ENCODE results near the gene TRIM50.
"Not testable (repeated sequence)": the region's sequence is repeated elsewhere in the genome, so short reads cannot be mapped to it uniquely, and the experiment has no call there.

TRIM50 gene

DNA sequence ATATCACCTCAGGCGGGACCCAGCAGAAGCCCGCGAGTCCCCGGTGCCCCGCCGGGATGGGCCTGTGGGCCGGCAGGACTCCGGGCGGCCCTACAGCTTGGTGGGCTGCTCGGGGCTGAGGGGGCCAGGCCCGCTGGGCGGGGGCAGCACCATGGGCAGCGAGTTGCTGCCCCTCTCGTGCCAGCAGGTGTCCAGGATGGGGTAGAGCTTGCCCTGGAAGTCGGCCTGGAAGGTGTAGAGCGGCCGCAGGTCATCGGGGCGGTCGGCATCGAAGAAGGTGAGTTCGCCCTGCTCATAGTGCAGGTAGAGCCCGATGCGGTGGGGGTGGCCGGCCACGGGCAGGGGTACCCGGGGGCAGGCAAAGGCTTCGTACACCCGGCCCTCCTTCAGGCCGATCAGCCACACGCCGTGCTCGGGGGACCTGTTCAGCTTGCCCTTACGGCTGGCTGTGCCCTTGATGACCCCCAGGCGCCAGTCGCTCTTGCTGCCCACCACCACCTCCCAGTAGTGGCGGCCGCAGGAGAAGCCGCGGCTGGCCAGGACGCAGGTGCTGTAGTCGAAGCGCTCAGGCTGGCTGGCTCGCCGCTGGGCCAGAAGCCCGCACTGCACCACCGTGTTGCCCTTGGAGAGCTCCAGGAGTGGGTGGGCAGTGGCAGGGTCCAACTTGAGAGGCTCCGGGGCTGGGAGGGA, 14.9 kb downstream of the TRIM50 start:
- DNase-seq, result no peak

DNA sequence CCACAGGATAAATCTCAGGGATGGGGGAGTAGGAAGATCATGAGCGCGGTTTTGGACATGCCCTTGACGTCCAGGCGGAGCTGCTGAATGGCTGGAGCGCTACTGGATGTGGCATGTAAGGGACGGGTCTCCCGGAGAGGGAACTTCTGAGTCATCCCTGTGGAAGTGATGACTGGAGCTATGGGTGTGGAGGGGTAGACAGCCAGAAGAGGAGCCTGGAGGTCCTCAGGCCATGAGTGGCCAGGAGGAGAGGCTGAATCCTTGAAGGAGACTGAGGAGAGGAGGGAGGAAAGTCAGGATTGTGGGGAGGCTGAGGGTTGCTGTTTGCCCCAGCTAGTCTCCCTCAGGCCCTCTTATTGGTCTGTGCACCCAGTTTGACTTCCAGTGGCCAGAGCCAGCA, 16.5 kb downstream of the TRIM50 start:
- DNase-seq, result not testable (repeated sequence)

DNA sequence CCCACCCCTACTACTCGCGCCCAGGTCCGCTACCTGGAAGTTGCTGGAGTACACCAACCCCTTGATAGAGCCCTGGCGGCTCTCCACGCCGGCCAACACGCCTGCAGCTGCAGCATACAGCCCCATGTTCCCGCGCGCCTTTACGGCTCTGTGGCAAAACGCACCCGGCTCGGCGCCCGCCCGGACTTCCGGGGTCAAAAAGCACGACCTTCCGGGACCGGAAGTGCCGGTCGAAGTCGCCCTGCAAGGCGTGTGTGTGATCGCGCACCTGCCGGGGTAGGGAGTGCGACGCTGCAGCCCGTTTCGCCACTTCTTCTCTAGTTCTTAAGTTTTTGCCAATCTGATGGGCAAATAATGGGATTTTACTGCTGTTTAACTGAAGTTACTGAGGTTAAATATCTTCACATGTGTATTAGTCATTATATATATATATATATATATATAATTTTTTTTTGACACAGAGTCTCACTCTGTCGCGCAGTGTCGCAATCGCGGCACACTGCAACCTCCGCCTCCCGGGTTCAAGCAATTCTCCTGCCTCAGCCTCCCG, 19.1 kb downstream of the TRIM50 start, which contains the start of gene NSUN5:
NSUN5 (minus strand) TSS at position 162 of the 550 bp plus-strand sequence; CDS start at position 126, 36 bp downstream.
- peak; percentile 77 for DNase-seq

DNA sequence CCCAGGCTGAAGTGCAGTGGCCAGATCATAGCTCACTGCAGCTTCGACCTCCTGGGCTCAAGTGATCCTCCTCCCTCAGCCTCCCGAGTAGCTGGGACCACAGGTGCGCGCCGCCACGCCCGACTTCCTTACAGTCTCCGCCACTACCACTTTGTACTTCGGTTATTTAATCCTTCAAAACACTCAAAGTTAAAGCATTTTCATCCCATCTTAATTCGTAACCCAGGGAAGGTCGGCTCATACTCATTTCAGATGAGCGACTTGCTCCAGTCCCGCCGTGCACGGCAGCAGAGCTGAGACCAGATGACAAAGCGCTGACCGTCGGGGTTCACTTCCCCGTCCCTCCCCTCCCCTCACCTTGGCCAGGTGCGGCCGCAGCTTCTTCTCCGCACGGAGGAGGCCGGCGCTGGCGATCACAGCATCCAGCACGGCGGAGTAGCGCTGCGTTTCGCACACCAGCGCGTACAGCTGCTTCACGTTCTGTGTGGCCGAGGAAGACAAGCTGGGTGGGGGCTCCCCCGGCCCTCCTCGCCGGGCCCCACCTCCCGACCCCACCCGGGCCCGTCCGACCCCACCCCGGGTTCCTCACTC, 19.7 kb downstream of the TRIM50 start:
- DNase-seq, result no peak

DNA sequence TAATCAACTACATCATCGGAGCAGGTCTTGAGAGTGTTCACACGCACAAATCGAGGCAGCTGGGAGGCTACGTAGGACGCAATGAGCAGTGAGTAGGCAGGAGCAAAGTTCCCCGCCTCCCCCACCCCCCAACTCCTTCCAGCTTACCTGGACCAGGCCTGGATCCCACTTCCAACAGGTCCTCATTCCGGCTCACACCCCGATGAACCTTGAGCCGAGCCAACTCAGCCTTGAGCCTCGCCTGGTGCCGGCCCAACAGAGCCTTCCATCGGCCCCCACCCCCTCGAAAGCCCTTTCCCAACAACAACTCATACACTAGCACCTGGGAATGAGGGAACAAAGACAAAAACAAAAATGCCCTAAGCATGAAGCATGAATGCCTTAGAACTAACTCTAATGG, 20.4 kb downstream of the TRIM50 start:
- DNase-seq, result no peak

DNA sequence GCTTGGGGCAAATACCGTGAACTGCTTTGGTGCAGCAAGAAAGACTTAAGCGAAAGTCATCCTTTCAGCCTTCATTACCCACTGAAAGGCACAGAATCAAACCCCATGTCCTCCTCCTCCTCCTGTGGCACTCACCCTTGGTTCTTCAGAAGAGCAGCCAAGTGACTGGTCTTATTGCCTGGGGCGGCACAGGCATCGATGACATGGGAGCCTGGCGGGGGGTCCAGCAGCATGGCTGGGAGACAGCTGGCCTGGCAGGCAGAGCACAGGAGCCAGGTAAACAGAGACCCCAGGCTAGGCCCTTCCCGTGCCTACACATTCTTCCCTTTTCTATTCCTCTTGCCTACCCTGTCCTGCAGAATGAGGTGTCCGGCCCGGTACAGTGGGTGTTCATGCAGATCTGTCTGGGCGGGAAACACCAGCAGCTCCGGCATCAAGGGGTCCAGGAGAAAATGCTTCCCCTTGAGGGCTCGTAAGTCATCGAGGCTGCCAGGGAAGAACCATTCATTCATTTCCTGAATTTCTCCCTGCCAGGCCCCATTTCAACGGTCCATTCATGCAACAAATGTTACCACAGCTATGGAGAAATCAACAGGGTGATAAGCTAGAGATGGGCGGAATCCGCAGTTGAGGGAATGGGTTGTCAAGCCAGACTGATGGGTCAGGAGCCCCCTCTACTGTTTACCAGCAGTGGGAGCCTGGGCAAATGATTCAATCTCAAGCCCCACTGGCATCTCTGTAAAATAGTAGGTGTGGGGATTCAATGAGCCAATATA, 23.1 kb downstream of the TRIM50 start:
- not testable (repeated sequence) for DNase-seq

DNA sequence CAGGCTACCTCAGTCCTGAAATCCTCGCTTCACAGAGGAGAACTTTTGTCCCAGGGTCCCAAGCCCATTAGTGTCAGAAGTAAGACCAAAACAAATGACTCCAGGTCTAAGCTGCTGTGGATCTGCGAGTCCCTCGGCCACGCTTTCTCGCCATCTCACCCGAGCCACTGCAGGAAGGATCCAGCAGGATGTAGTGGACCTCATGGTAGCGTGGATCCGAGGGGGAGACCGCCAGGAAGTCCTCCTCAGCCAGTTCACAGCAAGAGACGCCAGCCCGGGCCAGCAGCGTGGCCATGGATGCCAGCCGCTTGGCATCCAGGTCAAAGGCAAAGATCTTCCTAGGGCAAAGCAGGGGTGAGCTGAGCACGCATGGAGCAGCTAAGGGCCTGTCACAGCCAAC, 23.8 kb downstream of the TRIM50 start:
- no peak for DNase-seq

DNA sequence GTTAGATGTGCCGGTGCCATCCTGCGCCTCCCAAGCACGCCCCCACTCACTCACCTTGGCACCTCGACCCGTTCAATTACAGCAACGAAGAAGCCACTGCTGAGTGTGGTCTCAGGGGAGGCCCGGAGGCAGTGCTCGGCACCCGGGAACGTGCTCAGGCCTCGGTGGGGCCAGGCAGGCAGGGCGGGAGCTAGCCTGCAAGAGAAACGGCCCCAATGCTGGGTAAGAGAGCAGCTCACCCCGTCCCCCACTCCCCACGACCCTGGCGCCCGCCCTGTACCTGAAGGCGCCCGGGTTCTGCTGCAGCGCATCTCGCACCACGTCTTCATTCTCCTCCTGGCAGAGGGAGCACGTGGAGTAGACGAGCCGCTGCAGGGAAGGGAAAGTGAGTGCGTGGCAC, 24.3 kb downstream of the TRIM50 start:
- no peak for DNase-seq

DNA sequence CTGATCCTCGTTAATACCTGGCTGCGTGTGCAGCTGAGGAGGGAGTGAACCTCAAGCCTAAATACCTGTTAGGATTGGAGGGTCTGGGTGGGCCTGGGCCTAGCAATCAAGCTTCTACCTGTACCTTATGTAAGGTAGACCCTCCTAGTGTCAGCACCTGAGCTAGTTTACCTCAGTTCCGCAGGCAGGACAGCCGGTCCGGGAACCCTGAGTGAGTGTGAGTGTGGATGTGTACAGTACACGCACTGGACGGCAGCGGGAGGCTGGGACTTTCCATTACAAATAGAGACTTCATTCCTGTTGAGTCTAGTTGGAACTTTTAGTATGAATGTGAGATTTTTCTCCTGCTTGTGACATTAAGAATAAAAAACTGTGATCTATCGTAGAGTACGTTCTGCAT, 25.0 kb downstream of the TRIM50 start:
- not testable (repeated sequence) for DNase-seq

DNA sequence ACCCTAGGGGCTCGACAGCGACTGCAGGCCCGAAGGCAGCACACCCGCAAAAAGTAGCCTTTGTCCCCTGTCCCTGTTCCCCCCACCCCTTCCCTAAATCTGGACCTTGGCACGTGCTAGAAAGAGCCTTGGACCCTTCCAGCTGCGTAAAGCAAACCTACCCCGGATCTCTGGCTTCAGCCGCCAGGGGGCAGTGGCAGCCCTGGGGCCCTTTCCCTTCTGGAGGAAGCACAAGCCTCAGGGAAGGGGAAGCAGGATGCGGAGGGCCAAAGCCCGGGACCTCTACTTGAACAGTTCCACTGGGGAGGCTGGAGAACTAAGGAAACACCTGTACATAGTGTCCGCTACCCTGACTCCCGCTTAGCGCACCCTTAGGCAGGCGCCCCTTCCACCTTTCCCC, 26.8 kb downstream of the TRIM50 start:
- not testable (repeated sequence) for DNase-seq

DNA sequence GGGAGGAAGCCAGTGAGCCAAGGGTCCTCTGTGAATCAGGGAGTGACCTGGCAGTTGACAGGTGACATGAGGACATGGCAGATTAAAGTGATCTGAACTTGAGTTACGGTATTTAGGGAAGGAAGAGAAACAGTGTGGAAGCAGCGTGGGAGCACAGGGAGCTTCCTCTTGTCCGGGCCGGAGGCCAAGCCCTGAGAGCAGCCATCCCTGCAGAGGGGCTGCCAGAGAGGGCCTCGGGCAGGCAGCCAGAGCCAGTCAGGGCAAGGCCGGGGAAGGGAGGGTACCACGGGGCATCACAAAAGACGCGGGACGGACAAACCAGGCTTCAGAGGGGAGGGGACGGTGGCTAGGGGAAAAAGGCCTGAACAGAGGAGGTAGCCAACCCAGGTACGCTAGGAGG, 28.1 kb downstream of the TRIM50 start:
- not testable (repeated sequence) for DNase-seq

DNA sequence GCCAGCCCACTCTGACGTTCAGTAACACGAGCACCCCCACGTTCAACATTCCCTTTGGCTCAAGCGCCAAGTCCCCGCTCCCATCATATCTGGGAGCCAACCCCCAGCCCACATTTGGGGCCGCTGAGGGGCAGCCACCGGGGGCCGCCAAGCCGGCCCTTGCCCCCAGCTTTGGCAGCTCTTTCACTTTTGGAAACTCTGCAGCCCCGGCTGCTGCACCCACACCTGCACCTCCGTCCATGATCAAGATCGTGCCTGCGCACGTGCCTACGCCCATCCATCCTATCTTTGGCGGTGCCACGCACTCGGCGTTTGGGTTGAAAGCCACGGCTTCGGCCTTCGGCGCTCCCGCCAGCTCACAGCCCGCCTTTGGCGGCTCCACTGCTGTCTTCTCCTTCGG, 30.2 kb downstream of the TRIM50 start:
- not testable (repeated sequence) for DNase-seq

DNA sequence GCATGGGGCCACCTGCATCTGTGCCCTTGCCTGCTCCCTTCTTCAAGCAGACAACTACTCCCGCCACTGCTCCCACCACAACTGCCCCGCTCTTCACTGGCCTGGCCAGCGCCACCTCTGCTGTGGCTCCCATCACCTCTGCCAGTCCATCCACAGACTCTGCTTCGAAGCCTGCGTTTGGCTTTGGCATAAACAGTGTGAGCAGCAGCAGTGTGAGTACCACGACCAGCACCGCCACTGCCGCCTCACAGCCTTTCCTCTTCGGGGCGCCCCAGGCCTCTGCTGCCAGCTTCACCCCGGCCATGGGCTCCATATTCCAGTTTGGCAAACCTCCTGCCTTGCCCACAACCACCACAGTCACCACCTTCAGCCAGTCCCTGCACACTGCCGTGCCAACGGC, 30.6 kb downstream of the TRIM50 start:
- DNase-seq, result not testable (repeated sequence)

DNA sequence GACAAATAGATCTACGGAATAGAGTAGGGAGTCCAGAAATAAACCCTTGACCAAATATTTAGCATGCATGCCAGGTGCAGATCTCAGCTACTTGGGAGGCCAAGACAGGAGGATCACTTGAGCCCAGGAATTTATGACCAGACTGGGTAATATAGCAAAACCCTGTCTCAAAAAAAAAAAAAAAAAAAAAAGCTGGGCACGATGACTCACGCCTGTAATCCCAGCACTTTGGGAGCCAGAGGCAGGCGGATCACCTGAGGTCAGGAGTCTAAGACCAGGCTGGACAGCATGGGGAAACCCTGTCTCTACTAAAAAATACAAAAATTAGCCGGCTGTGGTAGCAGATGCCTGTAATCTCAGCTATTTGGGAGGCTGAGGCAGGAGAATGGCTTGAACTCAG, 50.7 kb downstream of the TRIM50 start:
- DNase-seq, result not testable (repeated sequence)

DNA sequence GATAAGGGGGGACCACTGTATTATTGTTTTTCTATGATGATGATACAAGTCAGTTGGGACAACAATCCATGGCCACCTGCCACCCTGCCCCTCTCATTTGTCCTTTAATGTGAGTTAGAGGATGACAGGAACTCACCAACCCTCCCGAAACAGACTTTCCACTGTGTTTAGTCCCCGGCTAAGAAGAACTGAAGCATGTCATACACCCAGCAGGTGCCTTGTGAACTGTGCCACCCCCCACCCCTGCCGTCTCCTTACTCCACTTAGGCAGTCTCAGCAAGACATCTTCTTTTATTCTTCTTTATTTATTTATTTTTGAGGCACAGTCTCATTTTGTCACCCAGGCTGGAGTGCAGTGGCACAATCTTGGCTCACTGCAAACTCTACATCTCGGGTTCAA, 60.1 kb downstream of the TRIM50 start:
- DNase-seq, result not testable (repeated sequence)

DNA sequence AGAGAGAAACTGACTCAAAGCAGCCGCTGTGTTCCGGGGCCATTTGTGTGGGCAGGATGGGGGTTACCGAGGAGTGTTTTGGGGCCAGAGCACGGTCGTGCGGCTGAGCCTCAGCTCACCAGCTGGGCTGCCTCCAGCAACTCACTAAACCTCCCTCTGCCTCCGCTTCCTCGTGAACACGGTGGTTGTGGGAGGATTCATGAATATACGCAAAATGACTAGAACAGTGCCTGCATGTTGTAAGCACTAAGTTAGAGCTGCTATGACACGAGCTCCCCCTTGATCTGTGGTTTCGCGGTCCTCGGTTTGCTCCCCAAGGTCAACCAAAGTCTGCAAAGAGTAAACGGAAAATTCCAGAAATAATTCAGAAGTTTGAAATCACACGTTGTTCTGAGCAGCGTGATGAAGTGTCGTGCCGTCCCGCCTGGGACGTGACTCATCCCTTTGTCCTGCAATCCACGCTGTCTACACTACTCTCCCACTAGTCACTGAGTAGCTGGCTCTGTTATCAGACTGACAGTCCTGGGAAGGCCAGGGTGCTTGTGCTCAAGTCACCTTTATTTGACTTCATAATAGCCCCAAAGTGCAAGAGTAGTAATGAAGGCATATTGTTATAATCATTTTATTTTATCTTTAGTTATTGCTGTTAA, 61.0 kb downstream of the TRIM50 start:
- DNase-seq, result not testable (repeated sequence)
